ENCODE data around the gene CDKN2AIPNL.
"Not testable (repeated sequence)": the region's sequence is repeated elsewhere in the genome, so short reads cannot be mapped to it uniquely, and the experiment has no call there.

The CDKN2AIPNL gene

DNA sequence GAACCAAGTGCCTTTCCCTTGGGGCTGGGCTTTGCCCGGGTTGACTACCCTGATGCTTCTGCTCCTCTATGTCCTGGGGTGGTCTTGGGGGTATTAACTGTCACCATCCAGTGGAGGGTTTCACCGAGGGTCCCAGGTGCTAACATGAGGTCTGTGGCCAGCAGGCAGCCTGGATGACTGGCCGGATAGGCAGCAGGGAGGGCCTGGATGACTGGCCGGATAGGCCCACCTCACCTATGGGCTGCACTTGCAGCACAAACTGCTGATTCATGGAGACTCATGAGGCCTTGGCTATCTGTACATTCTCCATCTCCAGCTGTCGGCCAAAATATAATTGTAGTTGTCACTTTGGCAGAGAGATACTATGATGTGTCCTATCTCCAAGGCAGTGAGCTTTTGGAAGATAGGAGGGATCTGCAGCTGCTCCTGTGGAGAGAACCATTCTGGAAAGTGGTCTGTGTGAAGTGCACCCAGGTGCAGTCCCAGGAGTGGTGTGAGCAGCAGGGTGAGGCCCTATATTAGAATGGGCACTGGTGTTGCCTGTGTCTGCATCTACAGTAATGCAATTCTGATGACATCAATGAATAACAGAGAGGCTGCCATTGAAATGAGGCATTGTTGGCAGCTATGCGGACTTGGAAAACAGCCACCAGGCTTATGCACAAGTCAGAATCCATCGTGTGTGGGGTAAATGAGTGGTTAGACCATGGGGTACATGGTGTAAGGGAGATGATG, 26.3 kb upstream of the CDKN2AIPNL start:
- no peak for DNase-seq

- no peak for DNase-seq
Measured at GRCh38 chr5:134437340-134437846, 25.7 kb upstream of the CDKN2AIPNL start.

GRCh38 chr5:134436523-134437339, 25.1 kb upstream of the CDKN2AIPNL start:
- peak; percentile 62 for DNase-seq

DNA sequence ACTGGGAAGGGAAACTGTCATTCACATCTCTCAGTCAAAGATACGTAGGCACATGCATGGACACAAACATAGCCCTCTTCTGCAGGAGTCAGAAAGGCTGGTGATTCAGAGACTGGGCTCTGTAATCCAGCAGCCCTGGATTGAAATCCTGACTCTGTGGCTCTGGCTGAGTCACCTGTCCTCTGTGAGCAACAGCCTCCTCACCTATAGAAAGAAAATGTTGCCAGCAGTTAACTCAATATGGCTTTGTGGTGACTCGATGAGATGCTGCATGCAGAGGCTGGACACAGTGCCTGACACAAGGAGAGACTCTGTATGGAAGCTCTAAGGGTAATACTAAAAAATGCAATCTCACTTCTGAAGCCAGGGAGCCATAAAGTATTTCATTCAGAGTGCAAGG, 23.9 kb upstream of the CDKN2AIPNL start:
- no peak for DNase-seq

GRCh38 chr5:134432677-134433359, 21.1 kb upstream of the CDKN2AIPNL start:
- DNase-seq = no peak

GRCh38 chr5:134432174-134432573, 20.5 kb upstream of the CDKN2AIPNL start:
- no peak for DNase-seq

- DNase-seq = no peak
Measured at GRCh38 chr5:134430001-134430569, 18.4 kb upstream of the CDKN2AIPNL start.

DNA sequence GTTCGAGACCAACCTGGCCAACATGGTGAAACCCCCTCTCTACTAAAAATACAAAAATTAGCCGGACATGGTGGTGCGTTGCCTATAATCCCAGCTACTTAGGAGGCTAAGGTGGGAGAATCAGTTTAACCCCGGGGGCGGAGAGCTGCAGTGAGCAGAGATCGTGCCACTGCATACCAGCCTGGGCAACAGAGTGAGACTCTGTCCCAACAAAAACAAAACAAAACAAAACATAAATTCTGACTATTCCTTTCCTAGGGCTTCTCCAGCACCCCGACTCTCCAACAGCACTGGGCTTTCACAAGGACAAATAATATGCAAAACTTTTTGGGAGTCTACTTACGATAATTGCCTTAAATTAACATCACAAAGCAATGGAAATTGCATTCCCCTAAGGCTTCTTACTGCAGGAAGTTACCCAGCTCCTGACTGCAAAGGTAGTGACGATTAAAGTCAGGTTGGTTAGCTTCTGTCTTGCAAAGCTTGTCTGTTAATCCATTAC, 15.9 kb upstream of the CDKN2AIPNL start:
- no peak for DNase-seq

DNA sequence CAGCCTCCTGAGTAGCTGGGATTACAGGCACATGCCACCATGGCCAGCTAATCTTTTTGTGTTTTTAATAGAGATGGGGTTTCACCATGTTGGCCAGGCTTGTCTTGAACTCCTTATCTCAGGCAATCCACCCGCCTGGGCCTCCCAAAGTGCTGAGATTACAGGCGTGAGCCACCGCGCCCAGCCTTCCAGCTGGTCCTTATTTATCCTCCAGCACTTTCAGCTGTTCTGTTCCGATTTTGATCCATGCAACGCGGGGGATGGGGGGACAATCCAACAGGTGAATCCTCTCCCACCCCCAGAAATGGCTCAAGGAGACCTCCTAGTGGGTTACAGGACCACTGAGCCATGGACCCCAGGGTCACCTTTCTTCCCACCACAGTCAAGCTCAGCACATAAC, 14.7 kb upstream of the CDKN2AIPNL start:
- no peak for DNase-seq

- DNase-seq = no peak
Measured at GRCh38 chr5:134423376-134423775, 11.7 kb upstream of the CDKN2AIPNL start.

- no peak for DNase-seq
Measured at GRCh38 chr5:134422791-134423365, 11.2 kb upstream of the CDKN2AIPNL start.

DNA sequence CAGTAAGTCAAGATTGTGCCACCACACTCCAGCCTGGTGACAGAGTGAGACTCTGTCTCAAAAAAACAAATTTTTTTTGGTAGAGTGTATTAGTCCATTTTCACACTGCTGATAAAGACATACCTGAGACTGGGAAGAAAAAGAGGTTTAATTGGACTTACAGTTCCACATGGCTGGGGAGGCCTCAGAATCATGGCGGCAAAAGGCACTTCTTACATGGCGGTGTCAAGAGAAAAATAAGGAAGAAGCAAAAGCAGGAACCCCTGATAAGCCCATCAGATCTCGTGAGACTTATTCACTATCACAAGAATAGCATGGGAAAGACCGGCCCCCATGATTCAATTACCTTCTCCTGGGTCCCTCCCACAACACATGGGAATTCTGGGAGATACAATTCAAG, 9.4 kb upstream of the CDKN2AIPNL start:
- DNase-seq = not testable (repeated sequence)

GRCh38 chr5:134420343-134420742, 8.7 kb upstream of the CDKN2AIPNL start:
- no peak for DNase-seq

- no peak for DNase-seq
Measured at GRCh38 chr5:134418958-134419357, 7.3 kb upstream of the CDKN2AIPNL start.

- no peak for DNase-seq
Measured at GRCh38 chr5:134417707-134418106, 6.0 kb upstream of the CDKN2AIPNL start.

GRCh38 chr5:134413046-134413445, 1.4 kb upstream of the CDKN2AIPNL start:
- no peak for DNase-seq

DNA sequence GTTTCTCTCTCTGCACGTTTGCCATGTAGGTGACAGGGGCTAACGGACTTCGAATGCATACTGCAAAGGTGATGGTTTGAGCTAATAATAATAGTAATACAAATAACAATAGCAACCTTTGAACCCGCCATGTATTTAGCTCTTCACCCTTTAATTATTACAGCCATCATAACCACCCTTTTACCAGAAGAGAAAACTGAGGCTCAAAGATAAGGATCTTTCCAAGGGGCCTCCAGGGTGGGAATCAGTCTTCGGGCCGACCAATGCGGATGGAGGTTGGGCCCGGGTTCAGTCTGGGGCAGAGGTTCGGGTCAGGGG, 494 bp downstream of the CDKN2AIPNL start:
- DNase-seq = no peak

DNA sequence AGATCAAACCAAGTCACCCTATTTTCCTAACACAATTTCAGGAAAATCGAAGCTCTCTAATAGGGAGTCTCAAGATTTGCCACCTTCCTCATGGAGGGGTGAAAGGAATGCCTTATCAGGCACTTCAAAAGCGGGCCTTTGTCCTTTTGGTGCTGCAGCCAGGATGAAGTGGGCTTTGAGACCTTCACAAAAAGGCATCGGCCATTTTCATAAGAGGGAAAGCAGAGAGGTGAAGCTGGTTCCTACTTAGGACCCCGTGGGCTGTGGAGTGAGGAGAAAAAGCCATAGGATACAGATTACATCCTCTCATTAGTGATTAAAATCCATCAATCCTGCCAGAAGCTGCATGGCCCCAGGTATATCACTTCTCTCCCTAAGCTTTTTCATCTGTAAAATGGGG, 859 bp downstream of the CDKN2AIPNL start:
- DNase-seq = no peak

DNA sequence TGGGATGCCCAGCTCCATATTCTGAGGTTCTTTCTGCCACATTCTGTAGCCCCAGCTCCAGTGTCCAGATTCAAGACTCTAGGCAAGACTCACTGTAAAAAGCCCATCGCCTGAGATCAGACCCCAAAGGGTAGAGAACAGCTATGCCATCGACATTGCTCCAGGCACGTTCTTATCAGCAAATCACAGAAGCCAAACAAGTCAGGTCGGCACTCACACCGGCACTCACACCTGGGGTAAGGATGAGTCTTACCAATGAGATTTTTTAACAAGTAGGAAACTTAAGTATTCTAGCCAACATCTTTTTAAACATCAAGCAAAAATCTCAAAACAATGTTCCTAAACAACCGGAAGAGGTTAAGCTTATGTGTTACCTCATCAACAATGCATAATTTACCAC, 2.4 kb downstream of the CDKN2AIPNL start:
- no peak for DNase-seq

GRCh38 chr5:134406390-134406789, 5.3 kb downstream of the CDKN2AIPNL start:
- DNase-seq = no peak

GRCh38 chr5:134403951-134404350, 7.7 kb downstream of the CDKN2AIPNL start:
- no peak for DNase-seq

DNA sequence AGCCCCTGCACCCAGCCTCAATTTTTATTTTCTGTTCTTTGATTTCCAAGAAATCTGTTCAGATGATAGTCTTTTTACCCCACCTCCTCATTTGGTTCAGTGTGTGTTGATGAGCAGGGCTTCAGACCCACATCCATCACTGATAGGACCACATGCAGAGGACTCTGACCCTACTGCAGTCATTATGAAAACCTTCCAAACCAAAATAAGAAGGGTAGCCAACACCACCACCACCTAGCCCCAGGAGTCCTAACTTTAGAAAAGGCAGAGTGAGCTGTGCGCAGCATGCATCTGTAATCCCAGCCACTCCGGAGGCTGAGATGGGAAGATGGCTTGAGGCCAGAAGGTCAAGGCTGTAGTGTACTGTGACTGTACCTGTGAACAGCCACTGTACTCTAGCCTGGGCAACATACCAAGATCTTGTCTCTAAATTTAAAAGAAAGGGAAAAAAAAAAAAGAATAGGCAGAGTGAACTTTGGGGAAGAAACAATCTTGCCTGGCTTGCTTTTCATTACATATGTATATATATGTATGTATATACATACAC, 13.0 kb downstream of the CDKN2AIPNL start:
- no peak for DNase-seq

All from DMS79 treated with DMSO at 0.1 percent for 48 hours (cell line).